CD4-positive, alpha-beta T cell treated with Interleukin-4 for 4 hours (primary cell): ENCODE measurements around the gene EXOC3L1.

Source experiments
- DNase-seq: peaks from one replicate; pipeline ENCODE4 v3.0.0-alpha.2; 2020

EXOC3L1 gene

DNA sequence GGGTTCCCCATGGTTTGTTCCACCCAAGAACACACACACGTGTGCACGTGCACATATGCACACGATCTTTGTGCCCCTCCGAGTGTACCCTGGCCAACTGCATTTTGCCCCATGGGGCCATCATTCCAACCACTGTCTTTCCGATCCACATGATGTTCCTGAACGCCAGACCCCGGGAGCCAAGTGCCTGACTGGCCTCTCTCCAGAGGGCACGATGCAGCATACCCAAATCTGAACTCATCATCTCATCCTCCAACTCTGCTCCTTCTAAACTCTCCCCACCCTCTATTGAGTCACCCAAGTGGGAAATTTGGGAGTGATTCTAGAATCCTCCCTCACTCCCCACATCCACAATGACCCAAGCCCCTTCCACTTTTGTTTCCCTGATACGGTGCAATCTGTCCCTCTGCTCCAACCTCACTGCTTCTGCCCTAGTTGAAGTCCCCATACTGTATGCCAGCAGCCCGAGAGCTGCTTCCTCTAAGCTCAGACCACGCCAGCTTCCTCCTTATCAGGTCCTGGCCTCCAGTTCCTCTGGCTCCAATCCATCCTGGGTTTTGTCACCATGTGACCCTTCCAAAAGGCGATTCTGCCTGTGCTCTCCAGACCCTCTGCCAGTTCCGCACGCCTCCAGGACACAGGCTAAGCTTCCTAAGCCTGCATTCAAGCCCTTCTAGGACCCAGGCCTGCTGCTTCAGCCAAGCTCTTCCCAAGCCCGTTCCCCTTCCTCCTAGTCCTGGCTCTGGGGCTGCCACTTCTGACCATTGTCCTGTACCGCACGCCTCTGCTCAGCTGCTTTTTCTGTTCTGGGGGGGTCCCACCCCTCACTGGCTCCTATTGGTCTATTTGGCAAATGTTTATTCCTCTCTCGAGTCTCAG, 26.9 kb upstream of the EXOC3L1 start:
- DNase-seq = no peak

DNA sequence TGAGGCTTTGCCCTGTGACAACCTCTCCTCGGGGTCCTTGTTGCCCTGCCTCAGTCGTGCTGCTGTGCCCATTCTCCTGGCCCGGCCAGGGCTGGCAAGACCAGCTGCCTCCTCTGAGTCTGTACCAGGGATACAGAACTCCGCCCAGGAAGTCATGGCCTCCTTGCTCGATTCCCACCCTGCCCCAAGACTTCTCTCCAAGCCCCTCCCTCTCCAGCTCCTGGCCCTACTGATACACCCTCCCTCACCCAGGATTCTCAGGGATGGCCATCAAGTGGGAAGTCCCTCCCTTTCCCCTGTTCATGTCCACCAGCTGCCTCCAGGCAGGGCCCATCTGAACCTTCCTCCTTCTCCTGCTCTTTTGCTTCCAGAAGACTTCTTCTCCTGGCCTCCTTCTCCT, 25.8 kb upstream of the EXOC3L1 start:
- no peak for DNase-seq

DNA sequence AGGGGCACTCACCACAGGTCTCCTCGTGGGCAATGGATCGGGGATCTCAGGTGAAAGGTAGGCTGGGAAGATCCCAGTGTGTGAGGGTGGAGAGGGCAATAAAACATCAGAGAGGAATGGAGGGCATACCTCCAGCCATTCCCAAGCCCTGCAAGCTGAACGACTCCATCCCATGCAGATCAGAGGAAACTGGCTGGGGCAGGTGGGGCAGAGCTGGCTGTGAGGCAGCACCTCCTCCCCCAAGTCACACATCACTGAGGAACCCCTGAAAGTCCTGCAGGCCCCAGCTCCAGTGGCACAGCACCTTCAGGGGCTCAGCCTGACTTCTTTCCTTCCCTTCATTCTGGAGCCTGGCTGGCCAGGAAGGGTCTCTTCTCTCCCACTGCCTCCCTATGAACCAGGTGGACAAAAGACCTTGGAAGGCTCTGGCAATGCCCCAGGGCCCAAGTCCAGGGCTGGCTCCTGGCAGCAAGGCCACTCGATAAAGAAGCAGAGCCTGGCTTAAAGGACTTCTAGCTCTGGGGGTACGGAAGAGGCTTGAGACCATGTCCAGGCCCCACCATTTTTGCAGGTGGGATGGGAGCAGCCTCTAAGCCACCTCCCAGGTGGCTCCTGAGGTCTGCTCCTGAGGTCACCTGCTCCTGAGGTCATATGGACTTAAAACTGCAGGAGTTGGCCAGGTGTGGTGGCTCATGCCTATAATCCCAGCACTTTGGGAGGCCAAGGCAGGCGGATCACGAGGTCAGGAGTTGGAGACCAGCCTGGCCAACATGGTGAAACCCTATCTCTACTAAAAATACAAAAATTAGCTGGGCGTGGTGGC, 23.5 kb upstream of the EXOC3L1 start:
- DNase-seq = no peak

DNA sequence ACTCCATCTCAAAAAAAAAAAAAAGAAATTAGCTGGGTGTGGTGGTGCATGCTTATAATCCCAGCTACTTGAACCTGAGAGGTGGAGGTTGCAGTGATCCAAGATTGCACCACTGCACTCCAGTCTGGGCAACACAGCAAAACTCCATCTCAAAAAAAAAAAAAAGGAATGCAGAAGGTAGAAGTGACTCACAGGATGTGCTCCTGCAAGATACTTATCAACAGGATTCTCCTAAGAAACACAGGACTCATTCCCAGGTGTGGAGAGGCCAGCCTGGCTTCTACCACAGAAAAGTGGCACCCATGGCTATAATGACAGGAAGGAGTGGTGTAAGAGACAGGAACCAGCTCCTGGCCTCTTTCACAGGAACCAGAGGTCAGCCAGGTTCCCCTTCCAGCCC, 22.8 kb upstream of the EXOC3L1 start:
- DNase-seq = no peak

DNA sequence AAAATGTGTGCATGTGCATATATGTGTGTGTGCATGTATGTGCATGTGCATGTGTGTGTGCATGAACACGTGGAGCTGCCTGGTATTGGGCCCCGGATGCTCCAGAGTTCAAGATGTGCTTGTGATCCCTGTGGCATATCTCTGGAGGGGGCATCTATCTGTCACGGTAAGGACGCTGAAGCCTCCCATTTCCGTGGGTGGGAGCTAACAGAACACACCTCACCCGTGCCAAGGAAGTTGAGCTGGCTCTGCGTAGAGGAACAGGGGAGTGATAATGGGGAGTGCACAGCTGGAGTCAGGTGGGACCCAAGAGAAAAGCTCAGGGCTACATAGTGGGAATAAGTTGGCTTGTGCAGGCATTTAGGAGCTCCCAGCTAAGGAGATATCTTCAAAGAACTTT, 21.7 kb upstream of the EXOC3L1 start:
- DNase-seq = no peak

DNA sequence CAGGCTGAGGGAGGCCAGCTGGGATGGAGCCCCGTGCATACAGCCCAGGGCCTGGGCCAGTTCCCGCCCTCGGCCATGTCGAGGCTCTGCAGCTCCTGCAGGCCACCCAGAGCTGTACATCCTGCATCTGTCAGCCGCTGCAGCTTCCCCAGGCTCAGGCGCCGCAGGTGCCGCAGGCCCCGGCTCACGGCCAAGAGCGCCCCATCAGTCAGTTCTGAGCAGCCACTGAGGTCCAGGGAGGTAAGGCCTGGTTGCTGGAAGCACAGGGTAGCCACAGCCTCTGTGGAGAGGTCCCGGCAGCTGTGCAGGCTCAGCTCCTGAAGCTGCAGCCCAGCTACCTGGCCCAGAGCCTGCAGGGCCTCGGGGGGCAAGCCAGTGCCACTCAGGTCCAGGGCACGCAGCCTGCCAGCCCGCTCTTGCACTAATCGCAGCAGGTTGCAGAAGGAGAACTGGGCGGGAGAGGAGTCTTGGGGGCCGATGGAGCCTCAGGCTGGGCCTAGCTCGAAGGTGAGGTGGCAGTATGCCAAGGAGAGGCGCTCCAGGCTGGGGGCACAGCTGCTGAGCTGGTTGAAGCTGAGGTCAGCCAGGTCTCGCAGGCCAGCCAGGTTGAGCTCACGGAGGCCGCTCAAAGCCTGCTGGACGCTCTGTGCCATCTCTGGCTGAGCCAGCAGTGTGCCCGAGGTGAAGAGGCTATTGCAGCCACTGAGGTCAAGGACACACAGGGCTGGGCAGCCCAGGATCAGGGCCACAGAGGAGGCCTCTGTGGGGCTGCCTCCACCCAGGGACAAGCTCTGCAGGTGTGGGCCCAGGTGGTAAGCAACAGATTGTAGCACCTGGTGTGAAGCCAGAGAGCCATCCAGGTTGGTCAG, 20.4 kb upstream of the EXOC3L1 start:
- DNase-seq = no peak

DNA sequence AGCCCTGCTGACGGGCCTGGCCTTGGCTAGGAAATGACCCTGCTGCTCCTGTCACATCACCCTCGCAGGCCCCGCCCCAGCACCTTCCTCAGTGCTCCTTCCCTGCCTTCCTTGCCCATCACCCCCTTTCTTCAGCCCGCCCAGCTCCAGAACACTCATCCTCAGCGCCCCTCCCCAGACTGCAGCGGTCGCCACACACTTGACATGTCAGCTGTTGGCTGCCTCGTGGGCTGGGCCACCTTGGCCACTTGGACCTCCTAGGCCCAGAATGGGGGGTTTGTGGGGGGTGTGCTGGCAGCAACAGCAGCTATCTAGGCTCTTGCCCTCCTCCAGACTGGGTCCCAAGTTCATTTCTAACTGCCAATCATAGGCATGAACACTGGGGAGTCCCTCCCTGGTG, 19.6 kb upstream of the EXOC3L1 start:
- no peak for DNase-seq

DNA sequence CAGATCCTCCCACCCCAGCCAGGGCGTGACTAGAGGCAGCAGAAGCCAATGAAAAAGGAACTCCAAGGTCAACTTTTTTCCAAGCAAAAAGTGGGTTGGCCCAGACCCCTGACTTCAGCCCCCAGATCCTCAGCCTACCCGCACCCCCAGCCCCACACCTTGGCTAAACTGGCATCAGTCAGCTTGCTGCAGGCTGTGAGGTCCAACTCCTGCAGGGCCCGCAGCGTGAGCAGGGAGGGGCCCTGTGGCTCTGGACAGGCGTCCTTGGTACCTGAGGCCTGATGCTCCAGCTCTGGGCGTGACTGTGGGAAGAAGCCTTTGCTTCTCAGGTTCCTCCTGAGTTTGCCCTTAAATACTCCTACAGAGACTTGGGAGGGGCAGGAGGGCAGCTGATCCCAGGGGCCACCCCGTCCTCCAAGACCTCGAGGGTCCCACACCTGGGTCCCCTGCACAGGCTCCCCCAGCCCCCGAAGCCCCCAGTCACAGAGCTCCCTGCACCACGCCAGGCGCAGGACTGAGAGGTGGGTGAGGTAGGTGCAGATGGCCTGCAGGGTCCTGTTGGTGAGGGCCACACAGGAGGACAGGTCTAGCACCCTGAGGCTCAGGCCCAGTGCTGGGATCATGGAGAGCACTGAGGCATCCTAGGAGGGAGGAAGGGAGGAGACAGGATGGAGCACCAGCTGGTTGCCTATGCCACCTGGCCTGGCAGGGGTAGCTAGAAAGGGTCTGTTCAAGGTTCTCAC, 18.4 kb upstream of the EXOC3L1 start:
- no peak for DNase-seq

DNA sequence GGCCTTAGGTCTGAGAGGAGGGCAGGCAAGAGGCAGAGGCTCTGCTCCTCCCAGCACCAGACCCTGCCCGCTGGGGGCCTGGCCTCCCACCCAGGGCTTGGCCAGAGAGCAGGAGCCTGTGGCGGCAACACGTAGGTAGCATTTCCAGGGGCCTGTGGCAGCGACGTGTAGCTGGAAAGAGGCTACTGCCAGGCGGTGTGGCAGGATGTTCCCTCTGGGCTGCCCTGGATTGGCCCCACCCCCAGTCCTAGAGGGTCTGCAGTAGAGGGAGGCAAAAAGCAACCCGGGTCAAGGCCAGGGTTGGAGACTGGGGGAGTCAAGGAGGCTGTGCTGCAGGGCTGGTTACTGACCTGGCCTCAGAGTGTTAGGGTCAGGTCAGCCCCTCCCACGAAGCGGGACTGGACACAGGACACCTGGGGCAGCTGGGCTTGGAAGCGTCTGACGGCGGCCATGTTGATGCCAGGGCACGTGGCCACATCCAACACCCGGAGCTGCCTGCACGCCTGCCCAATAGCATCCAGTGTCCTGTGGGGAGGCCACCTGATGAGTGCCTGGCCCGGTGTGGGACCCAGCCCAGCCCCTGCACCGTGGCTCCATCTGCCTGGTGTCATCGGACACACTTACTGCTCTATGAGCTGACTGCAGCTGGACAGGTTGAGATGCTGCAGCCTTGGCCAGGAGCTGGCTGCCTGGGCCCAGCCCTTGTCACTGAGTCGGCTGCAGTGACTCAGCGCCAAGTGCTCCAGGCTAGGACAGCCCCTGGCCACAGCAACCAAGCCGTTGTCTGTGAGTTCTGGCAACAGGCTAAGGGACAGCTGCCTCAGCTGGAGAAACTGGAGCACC, 17.5 kb upstream of the EXOC3L1 start:
- no peak for DNase-seq

DNA sequence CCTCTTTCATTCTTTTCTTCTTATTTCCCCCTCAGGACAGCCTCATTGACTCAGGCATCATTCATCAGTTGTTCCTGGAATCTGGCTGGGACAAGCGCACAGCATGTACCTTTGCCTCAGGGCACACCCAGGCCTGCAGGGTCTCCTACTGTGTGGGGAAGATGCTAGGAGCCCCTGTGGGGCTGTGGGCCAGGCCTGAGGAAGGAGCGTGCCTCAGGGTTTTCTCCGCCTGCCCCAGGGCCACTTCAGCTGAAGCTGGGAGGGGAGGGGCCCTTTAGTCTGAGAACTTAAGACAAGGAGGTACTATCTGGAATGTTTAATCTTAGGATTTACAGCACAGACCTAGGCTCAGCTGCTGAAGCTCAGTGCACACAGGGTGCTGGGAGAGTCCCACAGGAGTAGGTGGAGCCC, 16.9 kb upstream of the EXOC3L1 start:
- DNase-seq = no peak

DNA sequence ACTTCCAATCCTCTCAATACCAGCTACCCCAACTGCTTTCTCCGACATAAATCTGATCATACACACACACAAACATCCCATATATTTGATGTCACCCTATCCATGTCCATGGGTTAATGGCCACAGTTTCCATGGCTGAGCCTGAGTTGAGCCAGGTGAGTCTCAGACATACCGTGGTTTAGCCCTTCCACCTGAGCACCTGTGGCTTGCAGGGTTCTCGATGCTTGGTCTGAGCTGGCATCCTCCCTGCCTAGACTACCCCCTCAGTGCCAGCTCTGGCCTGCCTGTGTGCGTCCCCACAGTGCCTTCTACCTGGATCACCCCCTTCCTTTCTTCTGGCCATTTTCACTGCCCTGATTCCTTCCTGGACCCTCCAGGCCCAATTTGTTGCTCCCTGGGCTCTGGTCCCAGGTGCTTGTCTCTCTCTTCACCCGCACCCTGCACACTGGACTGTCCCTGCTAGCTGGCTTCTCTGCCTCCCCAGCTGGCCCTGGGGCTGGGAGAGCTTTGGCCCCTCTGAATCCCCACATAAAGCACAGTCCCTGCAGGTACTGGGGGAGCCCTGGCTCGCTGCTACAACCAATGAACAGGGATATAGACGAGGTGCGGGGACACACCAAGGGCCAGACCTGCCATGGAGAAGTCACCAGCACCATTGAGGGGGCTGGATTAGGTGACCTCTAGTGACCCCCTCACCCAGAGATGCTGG, 16.3 kb upstream of the EXOC3L1 start:
- no peak for DNase-seq

DNA sequence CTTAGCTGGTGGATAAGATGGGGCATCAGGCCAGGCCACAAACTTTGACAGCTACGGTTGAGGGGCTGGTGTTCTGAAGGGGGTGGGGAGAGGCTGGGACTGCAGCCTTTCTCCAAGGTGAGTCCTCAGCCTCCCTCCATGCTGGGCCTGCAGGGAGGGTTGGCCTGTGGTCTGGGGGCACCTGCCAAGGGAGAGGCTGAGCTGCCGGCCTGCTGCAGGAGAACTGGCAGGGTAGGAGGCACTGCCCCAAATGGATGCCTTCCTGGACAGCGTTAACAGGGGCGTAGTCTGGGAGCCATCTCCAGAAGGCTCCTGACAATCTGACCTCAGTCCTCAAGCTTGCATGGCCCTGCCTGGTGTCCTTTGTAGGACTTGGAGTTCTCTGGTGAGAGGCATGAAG, 14.1 kb upstream of the EXOC3L1 start:
- DNase-seq = no peak

DNA sequence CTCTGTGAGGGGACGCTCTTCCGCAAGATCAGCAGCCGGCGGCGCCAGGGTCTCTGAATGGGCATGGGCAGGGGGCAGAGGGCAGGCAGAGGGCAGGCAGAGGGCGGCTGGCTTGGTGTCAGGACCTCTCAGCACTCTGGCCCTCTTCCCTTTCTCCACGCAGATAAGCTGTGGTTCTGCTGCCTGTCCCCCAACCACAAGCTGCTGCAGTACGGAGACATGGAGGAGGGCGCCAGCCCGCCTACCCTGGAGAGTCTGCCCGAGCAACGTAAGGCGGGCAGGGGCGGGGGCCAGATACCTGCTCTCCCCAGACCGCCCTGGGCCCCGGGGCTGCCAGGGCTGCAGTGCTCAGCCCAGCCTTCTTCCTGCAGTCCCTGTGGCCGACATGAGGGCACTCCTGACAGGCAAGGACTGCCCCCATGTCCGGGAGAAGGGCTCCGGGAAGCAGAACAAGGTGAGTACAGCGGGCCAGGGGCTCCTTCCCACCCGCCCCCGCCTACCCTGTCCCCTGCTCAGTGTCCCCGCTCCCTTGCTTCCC, 13.1 kb upstream of the EXOC3L1 start:
- DNase-seq = no peak

DNA sequence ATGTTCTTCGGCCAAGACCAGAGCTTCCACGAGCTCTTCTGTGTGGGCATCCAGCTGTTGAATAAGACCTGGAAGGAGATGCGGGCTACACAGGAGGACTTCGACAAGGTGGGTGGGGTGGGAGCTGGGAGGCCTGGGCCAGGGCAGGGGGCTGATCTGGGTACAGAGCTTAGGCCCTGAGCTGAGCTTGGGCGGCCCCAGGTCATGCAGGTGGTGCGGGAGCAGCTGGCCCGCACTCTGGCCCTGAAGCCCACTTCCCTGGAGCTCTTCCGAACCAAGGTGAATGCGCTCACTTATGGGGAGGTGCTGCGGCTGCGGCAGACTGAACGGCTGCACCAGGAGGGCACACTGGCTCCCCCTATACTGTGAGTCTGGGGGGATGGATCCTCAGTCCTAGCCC, 12.5 kb upstream of the EXOC3L1 start:
- DNase-seq = no peak

DNA sequence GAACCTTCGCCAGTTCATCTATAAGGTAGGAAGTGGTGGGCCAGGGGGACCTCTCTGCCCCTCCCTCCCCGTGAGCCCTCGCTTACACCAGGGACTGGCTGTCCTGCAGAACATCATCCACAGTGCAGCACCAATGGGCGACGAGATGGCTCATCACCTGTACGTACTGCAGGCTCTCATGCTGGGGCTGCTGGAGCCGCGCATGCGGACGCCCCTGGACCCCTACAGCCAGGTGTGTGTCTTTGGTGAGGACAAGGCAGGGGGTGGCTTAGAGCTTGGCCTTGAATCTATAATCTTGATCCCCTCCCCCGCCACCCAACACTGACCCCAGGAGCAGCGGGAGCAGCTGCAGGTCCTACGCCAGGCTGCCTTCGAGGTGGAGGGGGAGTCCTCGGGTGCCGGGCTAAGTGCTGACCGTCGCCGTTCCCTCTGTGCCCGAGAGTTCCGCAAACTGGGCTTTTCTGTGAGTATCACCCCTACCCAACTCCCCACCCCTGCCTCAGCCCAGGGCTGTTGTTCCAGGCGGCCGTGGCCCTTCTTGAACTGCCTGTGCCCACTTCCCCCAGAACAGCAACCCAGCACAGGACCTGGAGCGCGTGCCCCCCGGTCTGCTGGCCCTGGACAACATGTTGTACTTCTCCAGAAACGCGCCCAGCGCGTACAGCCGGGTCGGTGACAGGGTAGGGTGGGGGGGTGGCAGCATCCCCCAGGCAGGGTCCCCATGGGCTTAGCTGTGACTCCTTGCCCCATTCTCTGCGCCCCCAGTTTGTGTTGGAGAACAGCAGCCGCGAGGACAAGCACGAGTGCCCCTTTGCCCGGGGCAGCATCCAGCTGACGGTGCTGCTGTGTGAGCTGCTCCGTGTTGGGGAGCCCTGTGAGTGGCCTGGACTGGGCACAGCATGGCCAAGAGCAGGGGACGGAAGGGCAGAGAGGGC, 11.7 kb upstream of the EXOC3L1 start:
- no peak for DNase-seq

DNA sequence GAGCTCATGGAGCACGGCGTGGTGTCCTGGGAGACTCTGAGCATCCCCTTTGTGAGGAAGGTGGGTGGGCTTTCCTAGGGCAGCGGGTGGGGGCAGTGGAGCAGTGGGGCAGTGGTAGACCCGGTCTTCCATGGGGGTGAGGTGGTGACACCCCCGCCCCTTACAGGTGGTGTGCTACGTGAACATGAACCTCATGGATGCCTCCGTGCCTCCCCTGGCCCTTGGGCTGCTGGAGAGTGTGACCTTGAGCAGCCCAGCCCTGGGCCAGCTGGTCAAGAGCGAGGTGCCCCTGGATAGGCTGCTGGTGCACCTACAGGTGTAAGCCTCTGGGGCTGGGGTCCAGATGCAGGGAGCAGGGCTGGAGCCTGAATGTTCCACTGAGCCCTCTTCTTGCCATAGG, 10.6 kb upstream of the EXOC3L1 start:
- DNase-seq = no peak

DNA sequence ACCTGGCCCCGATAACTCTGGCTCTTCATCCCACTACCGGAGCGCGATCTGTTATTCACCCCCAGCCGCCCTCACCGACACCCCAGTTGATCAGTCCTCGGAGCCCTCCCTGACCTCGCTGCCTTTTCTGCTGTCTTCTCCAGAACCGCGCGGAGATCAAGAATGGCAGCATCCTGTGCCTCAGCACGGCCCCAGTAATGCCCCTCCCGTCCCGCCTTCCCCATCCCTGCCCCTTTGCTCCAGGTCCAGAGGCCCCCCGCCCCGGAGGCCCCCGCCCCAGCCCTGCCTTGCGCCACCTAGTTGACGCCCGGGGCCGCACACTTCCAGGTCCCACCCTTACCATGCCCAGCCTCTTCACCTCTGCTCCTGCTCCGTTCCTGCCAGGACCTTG, 9.9 kb upstream of the EXOC3L1 start:
- no peak for DNase-seq

DNA sequence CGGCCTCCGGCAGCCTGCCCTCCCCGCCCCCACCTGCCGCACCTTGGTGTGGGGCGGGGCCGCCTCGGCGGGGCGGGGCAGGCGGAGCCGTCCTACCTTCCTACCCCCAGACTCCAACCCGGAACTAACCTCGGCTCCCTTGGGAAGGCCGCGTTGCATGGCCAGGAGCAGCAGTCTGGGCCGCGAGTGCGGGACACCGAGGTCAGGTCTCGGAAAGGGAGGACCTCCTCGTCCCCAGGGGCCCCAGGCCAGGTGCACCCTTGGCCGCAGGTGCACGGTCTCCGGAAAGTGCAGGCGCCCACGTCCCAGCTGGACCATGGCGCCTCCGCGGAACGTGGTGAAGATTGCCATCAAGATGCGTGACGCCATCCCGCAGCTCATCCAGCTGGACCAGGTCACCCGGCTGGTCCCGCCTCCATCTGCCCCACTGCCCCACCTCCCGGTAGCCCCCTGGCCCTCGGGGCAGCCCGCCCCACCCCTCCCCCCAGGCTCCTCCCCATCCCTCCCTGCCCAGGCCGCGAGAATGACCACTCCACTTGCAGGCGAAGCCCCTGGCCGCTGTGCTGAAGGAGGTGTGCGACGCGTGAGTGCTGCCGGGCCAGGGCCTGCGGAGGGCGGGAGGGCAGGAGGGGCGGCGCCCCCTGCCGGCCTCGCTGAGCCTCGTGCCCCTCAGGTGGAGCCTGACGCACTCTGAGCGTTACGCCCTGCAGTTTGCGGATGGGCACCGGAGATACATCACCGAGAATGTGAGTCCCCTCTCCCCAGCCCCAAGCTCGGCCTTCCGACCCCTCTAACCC, 9.3 kb upstream of the EXOC3L1 start, which contains the start of gene ELMO3:
Gene ELMO3, plus strand, starts transcription at position 121 of the 797 bp plus-strand sequence. Its CDS starts 196 bp downstream, at position 317.
- DNase-seq = no peak
